ENCODE results near the gene KIF1B.

- TF ChIP-seq CTCF (IDR thresholded peaks at IDR 0.05) (no peak), POLR2A (IDR thresholded peaks at IDR 0.05) (no peak), POLR2AphosphoS5 (IDR thresholded peaks at IDR 0.05) (no peak), EP300 (IDR thresholded peaks at IDR 0.05) (no peak)
Measured at GRCh38 chr1:10177876-10178275, 32.5 kb upstream of the KIF1B start.
